HG03571 (cell line): ENCODE measurements around the gene POMZP3.
"Not testable (repeated sequence)": the region's sequence is repeated elsewhere in the genome, so short reads cannot be mapped to it uniquely, and the experiment has no call there.

ENCODE experiments used
- ATAC-seq: cut with Tn5 transposase; IDR thresholded peaks from one replicate; pipeline ENCODE4 v1.9.1; 2021; ENCODE audit not compliant: unreplicated experiment

POMZP3 gene

GRCh38 chr7:76588586-76588985, 38.5 kb downstream of the POMZP3 start:
- ATAC-seq = not testable (repeated sequence)

- ATAC-seq = not testable (repeated sequence)
Observed at GRCh38 chr7:76586585-76587315, 40.3 kb downstream of the POMZP3 start.

GRCh38 chr7:76583636-76584281, 43.3 kb downstream of the POMZP3 start:
- not testable (repeated sequence) for ATAC-seq

GRCh38 chr7:76582848-76583631, 44.0 kb downstream of the POMZP3 start:
- ATAC-seq = not testable (repeated sequence)

- ATAC-seq = not testable (repeated sequence)
Observed at GRCh38 chr7:76575919-76576655, 51.0 kb downstream of the POMZP3 start.

- not testable (repeated sequence) for ATAC-seq
Observed at GRCh38 chr7:76575431-76575830, 51.6 kb downstream of the POMZP3 start.

- not testable (repeated sequence) for ATAC-seq
Observed at GRCh38 chr7:76572296-76572695, 54.8 kb downstream of the POMZP3 start.

GRCh38 chr7:76570324-76570775, 56.7 kb downstream of the POMZP3 start:
- ATAC-seq = not testable (repeated sequence)

- not testable (repeated sequence) for ATAC-seq
Observed at GRCh38 chr7:76568742-76569141, 58.3 kb downstream of the POMZP3 start.

- ATAC-seq = not testable (repeated sequence)
Observed at GRCh38 chr7:76567753-76568152, 59.3 kb downstream of the POMZP3 start.

- not testable (repeated sequence) for ATAC-seq
Observed at GRCh38 chr7:76567311-76567710, 59.8 kb downstream of the POMZP3 start.

GRCh38 chr7:76565001-76565400, 62.1 kb downstream of the POMZP3 start:
- ATAC-seq = not testable (repeated sequence)

GRCh38 chr7:76561342-76561741, 65.7 kb downstream of the POMZP3 start:
- ATAC-seq = not testable (repeated sequence)

GRCh38 chr7:76560157-76560556, 66.9 kb downstream of the POMZP3 start:
- ATAC-seq = not testable (repeated sequence)
